Subcutaneous abdominal adipose tissue (tissue), 5 donors: ENCODE results near the gene GALNT18.

Experiments used
- H3K27ac ChIP-seq: one replicate; pipeline ENCODE4 v1.7.0; 2013; ENCODE audit warnings: low read depth, mild to moderate bottlenecking, inconsistent platforms, low read length, moderate library complexity
- H3K27me3 ChIP-seq, 5 donors: one replicate each; pipeline ENCODE4 v1.7.0; 2013; ENCODE audit warnings: low read length in 5 of 5, inconsistent platforms in 1 of 5; ENCODE audit not compliant: control insufficient read depth in 5 of 5, insufficient read depth in 4 of 5
- H3K36me3 ChIP-seq, 5 donors: one replicate each; pipeline ENCODE4 v1.7.0; 2013; ENCODE audit warnings: low read length in 5 of 5; ENCODE audit not compliant: control insufficient read depth in 5 of 5, insufficient read depth in 5 of 5
- H3K4me1 ChIP-seq, 5 donors: one replicate each; pipeline ENCODE4 v1.7.0; 2013; ENCODE audit warnings: low read length in 5 of 5, mild to moderate bottlenecking in 3 of 5, moderate library complexity in 1 of 5; ENCODE audit not compliant: control insufficient read depth in 5 of 5, insufficient read depth in 5 of 5
- H3K4me3 ChIP-seq, 5 donors: one replicate each; pipeline ENCODE4 v1.7.0; 2013; ENCODE audit warnings: low read length in 5 of 5, low read depth in 1 of 5
- H3K9ac ChIP-seq, 5 donors: one replicate each; pipeline ENCODE4 v1.7.0; 2013; ENCODE audit warnings: low read length in 5 of 5, mild to moderate bottlenecking in 4 of 5, moderate library complexity in 3 of 5
- H3K9me3 ChIP-seq, 5 donors: one replicate each; pipeline ENCODE4 v1.7.0; 2013; ENCODE audit warnings: low read length in 5 of 5; ENCODE audit not compliant: control insufficient read depth in 5 of 5
- donor health status: healthy.
- donor health status: healthy.
- donor health status: healthy.
- donor health status: healthy.
- donor health status: healthy.

Gene GALNT18

DNA sequence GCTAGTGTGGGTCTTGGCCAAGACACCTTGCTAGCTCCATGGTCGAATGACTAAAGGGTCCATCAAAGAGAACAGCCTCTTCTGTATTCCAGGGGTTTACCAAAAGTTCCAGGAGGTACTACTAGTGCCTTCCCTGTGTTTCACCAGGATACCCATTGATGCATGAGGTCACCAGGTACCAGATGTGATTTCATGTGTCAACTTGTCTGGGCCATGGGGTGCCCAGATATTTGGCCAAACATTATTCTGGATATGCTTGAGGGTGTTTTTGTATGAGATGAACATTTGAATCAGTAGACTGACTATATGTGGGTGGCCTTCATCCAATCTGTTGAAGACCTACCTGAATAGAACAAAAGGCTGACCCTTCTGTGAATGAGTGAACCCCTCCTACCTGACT is 92.8 kb downstream of the GALNT18 start:
- Histone ChIP-seq H3K4me1 (peaks cover 0 to 20% (median 0%) of the 10 kb centered on the region in 5 donors), H3K27me3 (no peaks in the 10 kb centered on the region), H3K4me3 (no peak overlapping the region), H3K36me3 (no peaks in the 10 kb centered on the region), H3K9me3 (peaks cover 0 to 7% (median 0%) of the 10 kb centered on the region in 5 donors), H3K9ac (no peak overlapping the region), H3K27ac (no peak overlapping the region)

DNA sequence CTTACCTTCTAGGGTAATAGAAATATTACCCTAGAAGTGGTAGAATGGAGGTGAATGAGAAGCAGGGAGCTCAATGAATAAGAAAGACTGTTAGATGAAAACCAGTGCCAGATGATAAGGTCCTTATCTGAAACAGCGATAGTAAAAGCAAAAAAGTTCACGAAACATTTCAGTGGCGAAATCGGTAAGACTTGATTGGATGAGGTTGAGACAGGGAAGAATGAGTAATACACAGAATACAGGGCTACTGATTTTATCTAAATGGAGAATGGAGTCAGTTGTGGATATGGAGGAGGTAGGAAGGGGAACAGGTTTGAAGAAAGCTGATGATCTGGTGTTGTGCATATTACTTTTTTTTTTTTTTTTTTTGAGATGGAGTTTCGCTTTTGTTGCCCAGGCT is 96.5 kb downstream of the GALNT18 start:
- peaks cover 0 to 3% (median 0%) of the 10 kb centered on the region in 5 donors for H3K27me3 ChIP-seq
- no peak overlapping the region for H3K9ac ChIP-seq
- H3K27ac ChIP-seq = no peak overlapping the region
- no peaks in the 10 kb centered on the region for H3K36me3 ChIP-seq
- no peak overlapping the region for H3K4me3 ChIP-seq
- H3K4me1 ChIP-seq = peaks cover 0 to 33% (median 0%) of the 10 kb centered on the region in 5 donors
- peaks cover 0 to 7% (median 0%) of the 10 kb centered on the region in 5 donors for H3K9me3 ChIP-seq

DNA sequence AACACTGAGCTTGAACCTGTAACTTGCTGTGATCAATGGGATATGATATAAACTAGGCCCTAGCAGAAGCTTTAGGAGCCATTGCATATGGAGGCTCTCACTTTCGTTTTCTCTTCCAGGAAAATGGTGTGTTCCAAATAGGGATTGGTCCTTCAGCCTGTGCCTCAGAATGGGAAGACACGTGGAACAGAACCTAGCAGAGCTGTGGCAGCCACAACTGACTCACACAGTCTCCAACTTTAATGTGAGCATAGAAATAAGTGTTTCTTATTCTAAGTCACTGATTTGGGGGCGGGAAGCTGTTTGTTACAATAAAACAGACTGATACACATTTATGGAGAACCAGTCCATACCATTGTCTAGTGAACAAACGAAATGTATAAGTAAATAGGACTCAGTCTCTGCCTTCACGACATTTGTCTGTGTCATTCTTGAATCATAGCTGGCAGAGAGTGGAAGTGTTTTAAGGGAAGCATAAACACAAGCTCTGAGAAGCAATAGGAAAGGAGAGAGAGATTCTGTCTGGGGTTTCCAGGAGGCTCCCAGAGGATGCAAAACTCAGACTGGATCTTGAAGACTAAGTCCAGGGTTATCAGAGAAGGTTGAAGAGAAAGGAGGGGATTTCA is 97.3 kb downstream of the GALNT18 start:
- H3K27ac ChIP-seq = no peak overlapping the region
- H3K4me3 ChIP-seq = no peak overlapping the region
- H3K4me1 ChIP-seq = peaks cover 0 to 33% (median 0%) of the 10 kb centered on the region in 5 donors
- peaks cover 0 to 7% (median 0%) of the 10 kb centered on the region in 5 donors for H3K9me3 ChIP-seq
- no peak overlapping the region for H3K9ac ChIP-seq
- H3K27me3 ChIP-seq = peaks cover 0 to 3% (median 0%) of the 10 kb centered on the region in 5 donors
- no peaks in the 10 kb centered on the region for H3K36me3 ChIP-seq

DNA sequence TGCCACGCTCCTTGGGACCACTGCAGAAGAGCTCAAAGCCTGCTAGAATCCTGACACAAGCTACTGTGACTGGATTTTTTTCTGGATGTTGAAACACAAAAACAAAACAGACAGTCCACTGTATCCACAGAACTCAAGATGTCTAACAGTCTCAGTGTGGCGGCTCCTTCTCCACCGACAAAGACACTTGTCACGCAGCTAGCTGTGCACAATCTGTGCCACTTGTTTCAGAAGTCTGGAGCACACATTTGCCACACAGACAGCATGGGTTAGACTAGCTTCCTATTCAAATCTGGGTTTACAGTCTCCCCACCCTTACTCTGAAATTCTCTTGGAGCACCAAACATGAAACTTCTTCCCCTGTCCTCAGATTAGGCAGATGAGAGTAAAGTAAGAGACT is 99.2 kb downstream of the GALNT18 start:
- H3K4me1 ChIP-seq = peaks cover 0 to 33% (median 0%) of the 10 kb centered on the region in 5 donors
- no peak overlapping the region for H3K4me3 ChIP-seq
- H3K9me3 ChIP-seq = no peaks in the 10 kb centered on the region
- peaks cover 0 to 3% (median 0%) of the 10 kb centered on the region in 5 donors for H3K27me3 ChIP-seq
- H3K27ac ChIP-seq = no peak overlapping the region
- no peak overlapping the region for H3K9ac ChIP-seq
- no peaks in the 10 kb centered on the region for H3K36me3 ChIP-seq

DNA sequence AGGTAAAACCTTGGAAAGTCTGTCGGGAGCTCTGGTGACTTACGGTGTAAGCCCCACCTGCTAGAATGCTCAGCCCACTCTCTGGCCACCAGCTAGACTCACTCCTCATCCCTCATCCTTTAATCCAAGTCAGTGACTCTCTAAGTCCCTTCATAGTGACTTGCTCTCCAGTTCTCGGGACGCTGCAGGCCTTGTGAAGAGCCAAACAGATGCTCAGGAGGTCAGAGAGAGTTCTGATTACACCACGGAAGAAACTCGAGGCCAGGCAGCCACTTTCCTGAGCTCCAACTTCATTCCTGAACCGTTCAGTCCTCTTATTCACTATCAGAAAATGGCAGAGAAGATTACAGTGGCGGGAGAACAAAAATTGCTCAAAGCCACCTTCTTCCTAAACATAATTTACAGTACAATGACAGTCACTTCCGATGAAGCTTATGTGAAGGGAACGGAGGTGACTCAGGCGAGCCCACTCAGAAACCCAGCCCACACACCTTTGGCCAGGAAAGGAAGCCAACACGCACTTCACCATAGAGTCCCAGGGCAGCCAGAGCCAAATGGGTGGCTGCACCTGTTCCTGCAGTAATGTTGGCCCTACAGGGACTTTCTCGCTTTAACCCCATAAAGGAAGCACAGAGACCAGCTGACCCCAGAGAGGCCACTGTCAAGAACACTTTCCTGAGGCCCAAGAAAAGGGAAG is 100.4 kb downstream of the GALNT18 start:
- Histone ChIP-seq H3K9ac (no peak overlapping the region), H3K4me1 (peaks cover 0 to 25% (median 0%) of the 10 kb centered on the region in 5 donors), H3K27me3 (peaks cover 0 to 3% (median 0%) of the 10 kb centered on the region in 5 donors), H3K36me3 (no peaks in the 10 kb centered on the region), H3K27ac (no peak overlapping the region), H3K4me3 (no peak overlapping the region), H3K9me3 (no peaks in the 10 kb centered on the region)

DNA sequence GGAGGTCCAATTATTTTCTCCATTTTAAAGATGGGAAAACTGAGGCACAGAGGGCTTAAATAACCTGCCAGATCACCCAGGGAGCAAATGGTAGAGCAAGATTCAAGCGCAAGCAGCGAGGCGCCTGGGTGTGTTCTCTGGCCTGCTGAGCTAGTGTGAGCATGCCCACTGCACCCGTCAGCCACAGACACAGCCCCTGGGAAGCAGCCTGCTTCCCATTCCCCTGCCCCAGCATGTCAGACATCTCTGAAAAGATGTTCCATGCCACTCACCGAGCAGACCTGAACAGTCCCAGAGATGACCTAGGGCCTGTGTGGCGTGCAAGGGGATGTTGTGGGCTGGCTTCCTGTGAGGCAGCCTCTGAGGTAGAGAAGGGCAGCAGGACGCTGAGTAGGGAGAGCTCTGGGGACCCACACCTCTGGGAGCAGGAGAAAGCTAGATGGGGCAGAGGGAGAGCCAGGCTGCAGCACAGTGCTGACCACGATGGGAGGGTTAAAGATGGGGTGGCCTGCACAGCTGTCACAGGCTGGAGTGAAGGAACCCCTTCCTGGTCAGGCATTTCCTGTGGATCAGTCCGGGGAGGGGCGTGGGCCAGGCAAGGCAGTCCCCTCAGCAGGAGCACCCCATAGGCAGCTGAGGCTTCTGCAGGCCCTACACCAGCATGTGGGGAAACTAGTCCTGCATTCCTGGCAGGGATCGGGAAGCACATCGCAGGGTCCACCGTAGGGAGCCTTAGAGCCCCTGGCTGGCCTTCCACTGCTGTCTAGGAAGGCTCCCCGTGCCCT is 101.4 kb downstream of the GALNT18 start:
- Histone ChIP-seq H3K9ac (no peak overlapping the region), H3K27me3 (peaks cover 0 to 4% (median 0%) of the 10 kb centered on the region in 5 donors), H3K36me3 (no peaks in the 10 kb centered on the region), H3K27ac (no peak overlapping the region), H3K4me1 (peaks cover 0 to 26% (median 0%) of the 10 kb centered on the region in 5 donors), H3K9me3 (no peaks in the 10 kb centered on the region), H3K4me3 (no peak overlapping the region)

DNA sequence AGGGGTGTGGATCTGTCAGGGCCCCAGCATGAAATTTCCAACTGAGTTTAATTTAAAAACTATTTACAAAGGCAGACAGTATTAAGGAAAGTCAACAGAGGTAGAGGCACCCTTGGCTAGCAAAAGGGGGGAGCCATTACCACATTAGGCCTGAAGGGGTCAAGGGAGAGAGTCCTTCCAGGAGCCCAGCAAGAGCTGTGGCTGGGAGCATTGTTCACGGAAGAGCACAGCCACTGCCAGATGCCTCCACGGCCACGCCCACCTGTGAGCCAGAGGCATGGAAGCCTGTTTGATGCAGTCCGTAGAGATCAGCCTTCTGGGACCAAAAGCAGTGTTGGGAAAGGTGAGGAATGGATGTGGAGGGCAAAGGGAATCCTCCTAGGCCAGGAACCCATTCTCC is 102.6 kb downstream of the GALNT18 start:
- peaks cover 0 to 32% (median 3%) of the 10 kb centered on the region in 5 donors for H3K4me1 ChIP-seq
- peaks cover 0 to 5% (median 0%) of the 10 kb centered on the region in 5 donors for H3K27me3 ChIP-seq
- H3K9ac ChIP-seq = no peak overlapping the region
- no peak overlapping the region for H3K27ac ChIP-seq
- no peak overlapping the region for H3K4me3 ChIP-seq
- no peaks in the 10 kb centered on the region for H3K9me3 ChIP-seq
- H3K36me3 ChIP-seq = no peaks in the 10 kb centered on the region

DNA sequence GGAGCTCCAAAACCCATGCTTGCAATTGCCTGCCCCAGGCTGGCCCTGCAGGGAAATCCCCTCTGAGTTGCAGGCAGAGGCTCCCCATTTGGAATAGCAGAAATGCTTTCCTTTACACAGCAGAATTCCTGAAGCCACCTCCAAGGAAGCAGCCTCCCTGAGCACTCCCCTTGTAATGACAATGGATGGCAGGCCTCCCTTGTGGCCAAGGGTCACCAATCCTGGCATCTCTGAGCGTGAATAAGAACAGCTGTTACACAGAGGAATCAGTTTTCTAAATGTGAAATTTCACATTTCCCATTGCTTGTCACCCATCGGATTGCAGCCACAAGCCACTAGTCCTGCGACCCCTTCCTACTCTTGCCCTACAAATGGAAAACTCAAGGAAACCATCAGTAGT is 107.6 kb downstream of the GALNT18 start:
- no peaks in the 10 kb centered on the region for H3K9me3 ChIP-seq
- H3K9ac ChIP-seq = no peak overlapping the region
- no peak overlapping the region for H3K27ac ChIP-seq
- H3K27me3 ChIP-seq = peaks cover 0 to 5% (median 0%) of the 10 kb centered on the region in 5 donors
- no peak overlapping the region for H3K4me3 ChIP-seq
- H3K4me1 ChIP-seq = peaks cover 0 to 17% (median 5%) of the 10 kb centered on the region in 5 donors
- no peaks in the 10 kb centered on the region for H3K36me3 ChIP-seq

DNA sequence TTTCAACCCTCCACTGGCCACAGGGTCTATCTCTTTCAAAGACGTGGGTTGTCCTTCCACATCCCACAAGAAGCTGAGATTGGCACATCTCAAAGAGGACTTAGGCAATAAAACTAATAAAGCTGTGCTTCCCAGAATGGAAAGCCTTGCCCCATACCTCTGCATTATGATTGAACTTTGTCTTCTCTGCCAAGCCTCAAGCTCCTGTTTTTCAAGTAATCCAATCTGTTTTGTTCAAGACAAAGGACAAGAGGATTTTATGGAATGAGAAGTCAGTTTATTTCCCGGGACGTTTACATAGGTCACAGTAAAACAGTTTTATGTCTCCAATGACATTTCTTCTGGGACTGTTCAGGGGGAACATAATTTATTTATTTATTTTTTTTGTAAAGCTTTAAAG is 108.4 kb downstream of the GALNT18 start:
- H3K4me1 ChIP-seq = peaks cover 0 to 17% (median 5%) of the 10 kb centered on the region in 5 donors
- no peak overlapping the region for H3K9ac ChIP-seq

DNA sequence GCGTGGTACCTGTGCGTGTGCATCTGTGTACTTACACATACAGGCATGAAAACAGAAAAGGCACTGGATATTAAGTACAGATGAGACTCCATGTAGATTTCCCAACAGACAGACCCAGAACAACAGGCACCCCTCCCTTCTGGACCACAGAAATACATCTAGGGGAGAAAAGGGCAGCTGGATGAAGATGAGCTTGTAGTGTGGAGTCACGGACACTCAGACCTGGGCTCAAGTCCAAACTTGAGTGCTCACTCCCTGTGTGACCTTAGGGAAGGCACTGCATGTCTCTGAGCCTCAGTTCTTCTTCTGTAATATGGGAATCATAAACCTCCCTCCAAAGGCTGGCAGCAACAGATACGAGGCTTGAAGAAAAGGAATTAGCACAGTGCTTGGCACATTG is 108.9 kb downstream of the GALNT18 start:
- Histone ChIP-seq H3K4me1 (peaks cover 0 to 17% (median 5%) of the 10 kb centered on the region in 5 donors), H3K27ac (no peak overlapping the region), H3K36me3 (no peaks in the 10 kb centered on the region), H3K9ac (no peak overlapping the region), H3K9me3 (no peaks in the 10 kb centered on the region), H3K27me3 (peaks cover 0 to 5% (median 0%) of the 10 kb centered on the region in 5 donors), H3K4me3 (no peak overlapping the region)

More for the DNA sequence above, 108.4 kb downstream of the GALNT18 start:
- Histone ChIP-seq H3K4me3 (no peak overlapping the region), H3K27ac (no peak overlapping the region), H3K27me3 (peaks cover 0 to 5% (median 0%) of the 10 kb centered on the region in 5 donors), H3K9me3 (no peaks in the 10 kb centered on the region), H3K36me3 (no peaks in the 10 kb centered on the region)
